ENCODE data around the gene NPBWR2.
A peak's percentile ranks its signal among the peaks of the same experiment; 100 is the strongest.

The NPBWR2 gene

GRCh38 chr20:64133951-64134407 is 26.6 kb upstream of the NPBWR2 start:
- no peaks in the 10 kb centered on the region for H3K79me2 ChIP-seq (ENCODE audit: low read length)
- no peak overlapping the region for H3K4me2 ChIP-seq (ENCODE audit: low read depth, low read length)
- TF ChIP-seq CTCF (IDR thresholded peaks at IDR 0.05; ENCODE audit: low read length) = no peak
- no peak for TF ChIP-seq EZH2 (optimal IDR thresholded peaks at IDR 0.05; ENCODE audit: low read depth, low read length)
- TF ChIP-seq EZH2phosphoT487 (IDR thresholded peaks at IDR 0.05; ENCODE audit: low read length) = no peak
- H3K9me2 ChIP-seq (replicated peaks; ENCODE audit: insufficient read depth, low read length) = no peaks in the 10 kb centered on the region
- no peak overlapping the region for H2AFZ ChIP-seq (ENCODE audit: low read length)
- H3K27me3 ChIP-seq (replicated peaks; ENCODE audit: insufficient read depth, low read length) = peaks cover 47% of the 10 kb centered on the region
- no peaks in the 10 kb centered on the region for H3K36me3 ChIP-seq (replicated peaks; ENCODE audit: insufficient read depth, low read length)
- no peak overlapping the region for H3K4me3 ChIP-seq (ENCODE audit: low read length)
- H3K27ac ChIP-seq (ENCODE audit: low read length) = no peak overlapping the region
- no peaks in the 10 kb centered on the region for H3K9me3 ChIP-seq (replicated peaks; ENCODE audit: insufficient read depth, low read length)
- no peak for DNase-seq
- H3F3A ChIP-seq (ENCODE audit: insufficient read depth, low read length) = peaks cover 4% of the 10 kb centered on the region
- H3K9ac ChIP-seq (ENCODE audit: low read length) = no peak overlapping the region
- H4K20me1 ChIP-seq (ENCODE audit: insufficient read depth, low read length) = no peaks in the 10 kb centered on the region
- H3K4me1 ChIP-seq (ENCODE audit: low read length) = no peaks in the 10 kb centered on the region

GRCh38 chr20:64131406-64131805 is 24.0 kb upstream of the NPBWR2 start:
- Histone ChIP-seq H3K4me3 (ENCODE audit: low read length) (no peak overlapping the region), H2AFZ (ENCODE audit: low read length) (no peak overlapping the region), H3F3A (ENCODE audit: insufficient read depth, low read length) (peaks cover 4% of the 10 kb centered on the region), H3K27me3 (replicated peaks; ENCODE audit: insufficient read depth, low read length) (peaks cover 37% of the 10 kb centered on the region), H3K9ac (ENCODE audit: low read length) (no peak overlapping the region), H3K4me2 (ENCODE audit: low read depth, low read length) (no peak overlapping the region), H4K20me1 (ENCODE audit: insufficient read depth, low read length) (no peaks in the 10 kb centered on the region), H3K4me1 (ENCODE audit: low read length) (no peaks in the 10 kb centered on the region), H3K79me2 (ENCODE audit: low read length) (no peaks in the 10 kb centered on the region), H3K9me2 (replicated peaks; ENCODE audit: insufficient read depth, low read length) (no peaks in the 10 kb centered on the region), H3K9me3 (replicated peaks; ENCODE audit: insufficient read depth, low read length) (no peaks in the 10 kb centered on the region), H3K27ac (ENCODE audit: low read length) (no peak overlapping the region), H3K36me3 (replicated peaks; ENCODE audit: insufficient read depth, low read length) (no peaks in the 10 kb centered on the region)
- TF ChIP-seq CTCF (IDR thresholded peaks at IDR 0.05; ENCODE audit: low read length) (0 out of 2 replicates have a peak, but pooled peaks have one; percentile 8), EZH2 (optimal IDR thresholded peaks at IDR 0.05; ENCODE audit: low read depth, low read length) (no peak)
- DNase-seq = no peak

- Histone ChIP-seq H3K4me2 (ENCODE audit: low read depth, low read length) (no peak overlapping the region), H3K27ac (ENCODE audit: low read length) (no peak overlapping the region), H3F3A (ENCODE audit: insufficient read depth, low read length) (peaks cover 4% of the 10 kb centered on the region), H4K20me1 (ENCODE audit: insufficient read depth, low read length) (no peaks in the 10 kb centered on the region), H2AFZ (ENCODE audit: low read length) (no peak overlapping the region), H3K4me1 (ENCODE audit: low read length) (no peaks in the 10 kb centered on the region), H3K79me2 (ENCODE audit: low read length) (no peaks in the 10 kb centered on the region), H3K9ac (ENCODE audit: low read length) (no peak overlapping the region), H3K27me3 (replicated peaks; ENCODE audit: insufficient read depth, low read length) (peaks cover 35% of the 10 kb centered on the region), H3K4me3 (ENCODE audit: low read length) (no peak overlapping the region), H3K36me3 (replicated peaks; ENCODE audit: insufficient read depth, low read length) (no peaks in the 10 kb centered on the region), H3K9me3 (replicated peaks; ENCODE audit: insufficient read depth, low read length) (no peaks in the 10 kb centered on the region), H3K9me2 (replicated peaks; ENCODE audit: insufficient read depth, low read length) (no peaks in the 10 kb centered on the region)
- TF ChIP-seq CTCF (IDR thresholded peaks at IDR 0.05; ENCODE audit: low read length) (no peak), EZH2 (optimal IDR thresholded peaks at IDR 0.05; ENCODE audit: low read depth, low read length) (no peak), EZH2phosphoT487 (IDR thresholded peaks at IDR 0.05; ENCODE audit: low read length) (no peak)
- DNase-seq = no peak
These were observed 23.5 kb upstream of the NPBWR2 start for GRCh38 chr20:64130876-64131275.

Measured in MM.1S (cell line).